HG02759 (cell line): ENCODE measurements around the gene GPR143.
A peak's percentile ranks its signal among the peaks of the same experiment; 100 is the strongest.

Source experiments
- ATAC-seq: cut with Tn5 transposase; IDR thresholded peaks from one replicate; pipeline ENCODE4 v1.9.1; 2021; ENCODE audit warnings: mild to moderate bottlenecking, moderate library complexity; ENCODE audit not compliant: unreplicated experiment

Gene GPR143

DNA sequence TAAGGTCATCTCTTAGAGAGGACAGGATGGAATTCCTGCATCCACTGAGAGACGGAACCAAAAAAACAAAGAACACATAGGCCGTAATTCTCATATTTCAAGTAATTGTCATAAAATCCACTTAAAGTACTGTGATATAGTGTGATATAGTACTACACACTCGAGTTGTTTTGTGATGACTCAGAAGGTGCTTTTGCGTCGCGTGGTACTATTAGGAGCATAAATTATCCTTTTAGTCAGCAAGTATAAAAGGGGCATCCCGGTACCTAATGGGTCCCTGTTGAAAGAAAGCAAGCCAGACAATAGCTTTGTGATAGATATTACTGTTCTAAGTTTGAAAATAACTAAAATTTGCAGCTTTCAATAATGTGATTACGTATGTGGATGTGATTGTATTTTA lies 55.3 kb downstream of the GPR143 start:
- ATAC-seq: no peak

DNA sequence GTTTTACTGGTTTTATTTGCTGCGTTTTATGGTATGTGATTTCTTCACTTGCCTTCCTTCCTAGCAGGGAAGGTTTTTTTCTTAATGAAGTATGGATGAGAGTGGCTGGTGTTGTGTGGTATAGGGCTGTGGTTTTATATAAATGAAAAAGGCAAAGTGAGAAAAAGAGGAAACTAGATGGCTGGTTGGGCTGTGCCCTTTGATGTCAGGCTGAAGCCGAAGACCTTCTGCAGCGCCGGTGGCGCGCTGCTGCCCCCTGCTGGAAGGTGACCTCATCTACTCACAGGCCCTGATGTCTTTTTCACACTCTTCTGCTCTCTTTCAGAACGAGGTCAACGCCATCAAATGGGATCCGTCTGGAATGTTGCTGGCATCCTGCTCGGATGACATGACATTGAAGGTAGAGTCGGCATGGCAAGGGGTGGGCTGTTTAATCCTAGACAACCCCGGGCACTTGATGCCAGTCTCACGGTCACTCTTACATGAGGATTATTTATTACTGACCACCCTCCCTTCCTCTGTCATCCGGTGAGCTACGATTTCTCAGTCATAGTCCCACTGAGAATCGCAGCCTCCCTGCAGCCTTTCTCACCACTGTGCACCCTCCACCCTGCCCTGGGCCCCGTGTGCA lies 56.6 kb downstream of the GPR143 start:
- ATAC-seq: peak; percentile 84

DNA sequence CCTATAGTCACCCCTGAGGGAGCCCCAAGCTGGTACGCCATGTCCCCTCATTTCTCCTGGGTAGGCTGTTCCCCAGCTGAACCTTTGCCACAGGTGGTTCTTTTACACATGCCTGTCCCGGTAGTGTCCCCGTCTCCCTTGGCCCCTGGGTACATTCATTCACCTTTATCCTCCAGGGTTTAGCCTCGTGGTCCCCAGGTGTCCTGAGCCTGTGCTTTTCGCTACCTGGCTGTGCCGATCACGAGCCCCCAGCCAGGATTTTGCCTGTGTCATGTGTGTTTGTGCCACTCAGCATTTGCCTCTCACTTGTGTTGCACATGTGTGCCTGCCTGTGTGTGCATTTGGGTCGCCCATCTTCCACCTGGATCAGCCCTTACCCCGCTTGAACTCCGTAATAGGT lies 57.6 kb downstream of the GPR143 start:
- no peak for ATAC-seq

DNA sequence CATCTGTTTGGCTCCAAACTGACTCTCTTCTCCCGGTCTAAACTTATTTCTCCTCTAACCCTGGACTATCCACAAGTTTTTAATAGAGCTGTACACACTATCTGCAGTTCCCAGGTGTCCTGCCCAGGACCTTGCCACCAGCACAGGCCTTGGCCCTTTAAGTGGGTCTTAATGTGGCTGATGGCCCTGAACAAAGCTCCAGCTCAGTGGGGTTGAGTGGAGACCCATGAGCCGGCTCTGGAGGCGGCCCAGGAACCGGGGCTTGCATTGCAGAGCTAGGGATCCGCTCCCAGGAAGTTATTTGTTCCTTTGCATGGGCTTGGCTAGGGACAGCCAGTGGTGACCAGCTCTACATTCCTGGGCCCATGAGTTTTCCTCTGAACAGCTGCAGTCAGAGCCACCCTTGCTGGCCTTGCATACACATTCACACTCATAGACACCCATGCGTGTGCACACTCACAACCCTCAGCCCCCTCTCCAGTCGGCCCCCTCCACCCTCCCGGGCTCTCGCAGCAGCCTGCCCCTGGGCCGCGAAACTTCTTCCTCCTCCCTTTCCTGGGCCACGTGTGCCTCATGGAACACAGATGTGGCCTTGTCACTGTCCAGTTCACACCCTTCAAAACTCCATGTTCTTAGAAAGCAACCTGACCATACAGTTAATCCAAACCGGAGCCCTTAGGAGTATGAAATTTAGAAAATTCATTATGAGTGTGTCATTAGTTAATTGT lies 58.2 kb downstream of the GPR143 start:
- no peak for ATAC-seq

DNA sequence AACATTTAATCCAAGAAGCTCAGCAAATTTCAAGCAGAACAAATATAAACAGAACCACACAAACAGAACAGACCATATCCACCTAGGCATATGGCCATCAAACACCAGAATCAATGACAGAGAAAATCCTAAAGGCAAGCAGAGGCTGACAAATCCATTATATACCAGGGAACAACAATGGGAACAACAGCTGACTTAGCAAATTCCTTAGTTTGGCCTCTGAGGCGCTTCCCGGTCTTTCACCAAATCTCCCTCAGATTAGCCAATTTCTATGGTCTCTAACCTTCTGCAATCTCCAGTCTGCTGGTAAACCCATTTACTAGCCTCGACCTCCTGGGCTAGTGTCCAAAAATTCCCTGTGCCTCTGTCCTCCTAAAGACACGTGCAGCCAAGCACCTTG lies 59.2 kb downstream of the GPR143 start:
- no peak for ATAC-seq

DNA sequence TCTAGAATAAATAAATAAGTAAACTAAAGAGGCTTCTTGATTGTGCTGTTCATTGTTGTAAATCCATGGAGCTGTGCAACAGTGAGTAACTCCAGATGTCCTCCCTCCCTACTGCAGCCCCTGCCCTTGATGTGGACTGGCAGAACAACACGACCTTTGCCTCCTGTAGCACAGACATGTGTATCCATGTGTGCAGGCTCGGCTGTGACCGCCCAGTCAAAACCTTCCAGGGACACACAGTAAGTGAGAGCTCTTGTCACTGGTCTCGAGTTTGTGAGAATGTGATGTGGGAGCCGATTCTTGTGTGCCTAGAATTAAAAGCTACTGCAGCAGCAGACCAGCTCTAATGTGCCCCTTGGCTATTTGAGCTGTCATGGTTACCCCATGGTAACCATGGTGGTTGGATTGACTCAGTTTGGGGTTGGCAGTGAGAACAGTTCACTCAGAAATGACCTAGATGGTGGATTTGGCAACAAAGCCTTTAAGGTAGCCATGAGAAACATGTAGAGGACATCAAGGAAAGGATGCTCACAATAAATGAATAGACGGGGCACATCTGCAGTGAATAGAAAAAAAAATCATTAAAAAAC lies 60.7 kb downstream of the GPR143 start:
- ATAC-seq: no peak

DNA sequence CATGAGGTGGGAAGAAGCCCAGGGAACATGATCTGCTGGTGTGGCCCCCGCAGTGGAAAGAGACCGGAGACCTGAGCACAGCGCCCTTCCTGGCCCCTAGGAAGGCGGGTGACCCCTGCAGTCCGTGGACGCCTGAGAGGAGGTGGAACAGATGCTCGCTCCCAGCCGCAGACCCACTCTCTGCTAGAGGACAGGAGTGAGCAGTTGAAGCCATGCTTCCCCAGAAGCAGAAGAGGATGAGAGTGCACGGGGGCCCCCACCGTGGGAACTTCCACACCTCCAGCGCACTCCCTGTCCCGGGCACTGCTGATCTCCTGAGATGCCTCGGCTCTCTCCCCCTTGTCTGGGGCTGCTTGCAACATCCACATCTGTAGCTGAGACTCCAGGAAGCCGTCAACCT lies 62.2 kb downstream of the GPR143 start:
- ATAC-seq: no peak

DNA sequence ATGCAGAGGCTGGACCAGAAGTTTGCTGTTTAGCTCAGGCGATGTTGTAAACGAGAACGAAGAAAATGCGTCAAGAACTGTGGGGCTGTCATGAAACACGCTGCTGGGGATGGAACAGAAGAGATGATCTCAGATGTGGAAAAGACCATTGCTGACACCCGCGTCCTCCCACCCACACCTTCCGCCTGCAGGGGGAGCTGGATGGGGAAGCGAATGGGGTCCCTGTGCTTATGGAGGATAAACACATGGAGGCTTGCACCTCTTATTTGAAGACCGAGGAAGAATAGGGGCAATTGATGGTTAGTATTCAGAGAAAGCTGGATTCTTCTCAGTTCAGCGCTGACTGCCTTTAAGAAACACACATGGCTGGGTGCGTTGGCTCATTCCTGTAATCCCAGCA lies 63.9 kb downstream of the GPR143 start:
- ATAC-seq: no peak

DNA sequence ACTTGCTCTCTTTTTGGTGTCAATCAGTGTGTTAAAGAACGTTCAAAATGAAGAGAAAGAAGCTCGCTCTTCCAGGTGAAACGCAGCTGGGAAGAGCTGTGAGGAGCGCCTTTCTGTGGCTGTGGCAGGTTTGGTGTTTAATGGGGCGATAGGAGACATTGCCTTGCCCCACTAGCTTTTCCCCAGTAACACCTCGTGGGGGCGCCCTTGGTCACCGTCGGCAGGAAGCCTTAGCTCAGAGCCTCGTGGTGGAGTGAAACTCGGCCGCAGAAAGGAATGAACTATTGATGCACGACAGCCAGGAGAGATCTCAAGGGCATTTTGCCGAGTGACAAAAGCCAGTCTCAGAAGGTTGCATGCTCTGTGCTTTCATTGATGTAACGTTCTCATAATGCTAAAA lies 65.1 kb downstream of the GPR143 start:
- ATAC-seq: no peak

DNA sequence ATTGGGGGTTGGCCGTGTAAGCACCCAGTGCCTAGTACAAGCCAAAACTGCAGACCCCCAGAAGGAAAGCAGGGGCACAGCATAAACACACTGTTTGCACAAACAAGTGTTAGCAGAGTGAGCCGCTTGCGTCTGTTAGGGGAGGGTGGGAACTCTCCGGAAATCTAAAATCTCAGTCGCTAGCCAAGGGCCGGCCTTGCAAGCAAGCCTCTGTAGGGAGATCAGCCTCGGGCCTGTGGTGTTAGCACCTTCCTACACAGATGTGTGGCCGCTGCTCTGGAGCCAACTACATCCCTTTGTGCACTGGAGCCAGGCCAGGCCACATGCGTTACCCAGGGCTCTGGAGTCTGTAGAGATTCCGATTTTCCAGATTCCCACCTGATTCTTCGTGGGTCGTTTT lies 67.1 kb downstream of the GPR143 start:
- no peak for ATAC-seq

DNA sequence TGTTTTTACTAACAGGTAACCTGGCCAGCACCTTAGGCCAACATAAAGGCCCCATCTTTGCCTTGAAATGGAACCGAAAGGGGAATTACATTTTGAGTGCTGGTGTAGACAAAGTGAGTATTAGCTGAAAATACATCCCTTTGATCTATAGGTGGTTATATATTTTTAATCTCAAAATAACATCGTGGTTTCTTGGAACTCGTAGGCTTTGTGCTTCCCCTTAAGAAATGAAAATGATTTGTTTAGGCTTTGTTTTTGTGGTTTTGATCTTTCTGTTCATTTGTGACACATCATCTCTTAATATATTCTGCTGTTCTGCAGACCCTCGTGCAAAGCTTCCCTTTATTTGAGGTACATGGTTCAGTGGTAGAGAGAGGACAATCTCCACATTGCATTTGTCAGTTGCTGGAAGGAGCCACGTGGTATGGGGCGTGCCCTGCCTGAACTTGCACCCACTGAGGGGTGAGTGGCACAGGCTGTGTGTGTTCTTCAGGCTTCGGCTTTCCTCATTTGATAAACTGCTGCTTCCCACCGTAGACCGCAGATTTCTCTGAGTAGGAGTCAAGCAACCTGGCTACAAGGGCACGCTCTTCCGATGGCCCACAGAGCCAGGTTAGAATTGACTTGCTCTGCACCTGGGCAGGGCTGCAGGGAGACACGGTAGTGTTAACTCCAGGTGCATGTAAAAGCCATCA lies 72.2 kb downstream of the GPR143 start:
- ATAC-seq: no peak

DNA sequence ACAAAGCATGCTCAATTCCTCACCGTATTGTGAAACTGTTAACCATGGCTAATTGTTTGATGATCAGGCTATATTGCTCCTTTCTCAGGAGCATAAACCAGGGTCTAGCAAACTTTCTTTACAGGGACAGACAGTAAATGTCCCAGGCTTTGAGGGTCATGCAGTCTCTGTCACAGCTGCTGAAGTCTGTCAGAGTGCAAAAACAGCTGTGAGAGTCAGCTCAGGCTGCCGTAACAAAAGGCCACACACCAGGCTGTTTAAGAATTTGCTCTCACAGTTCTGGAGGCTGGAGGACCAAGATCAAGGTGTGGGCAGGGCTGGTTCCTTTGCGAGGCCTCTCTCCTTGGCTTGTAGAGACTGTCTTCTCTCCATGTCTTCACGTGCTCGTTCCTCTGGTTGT lies 75.6 kb downstream of the GPR143 start:
- ATAC-seq: no peak

DNA sequence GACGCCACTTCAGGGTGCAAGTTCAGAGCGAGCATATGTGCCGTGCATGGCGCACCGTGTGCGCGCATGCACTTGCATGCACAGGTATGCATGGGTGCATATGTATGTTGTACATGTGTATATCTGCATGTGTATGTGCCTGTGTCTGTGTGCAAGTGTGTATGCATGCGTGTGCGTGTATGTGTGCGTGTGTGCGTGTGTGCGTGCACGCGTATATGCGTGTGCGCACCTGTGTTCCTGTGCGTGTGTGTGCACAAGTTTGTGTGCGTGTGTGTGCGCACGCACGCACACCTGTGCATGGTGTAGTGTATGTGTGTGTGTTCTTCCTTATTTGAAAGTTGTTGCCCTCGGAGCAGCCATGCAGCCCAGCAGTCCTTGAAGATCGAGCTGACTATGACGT lies 76.8 kb downstream of the GPR143 start:
- no peak for ATAC-seq

DNA sequence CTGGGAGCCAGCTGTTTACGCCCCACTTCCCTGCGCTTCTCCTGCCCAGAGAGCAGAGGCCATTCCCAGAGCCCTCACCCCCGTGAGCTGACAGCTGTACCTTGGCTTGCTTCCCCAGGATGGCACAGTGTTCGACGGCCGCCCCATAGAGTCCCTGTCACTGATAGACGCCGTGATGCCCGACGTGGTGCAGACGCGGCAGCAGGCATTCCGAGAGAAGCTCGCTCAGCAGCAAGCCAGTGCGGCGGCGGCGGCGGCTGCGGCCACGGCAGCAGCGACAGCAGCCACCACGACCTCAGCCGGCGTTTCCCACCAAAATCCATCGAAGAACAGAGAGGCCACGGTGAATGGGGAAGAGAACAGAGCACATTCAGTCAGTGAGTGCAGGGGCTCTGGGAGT lies 77.7 kb downstream of the GPR143 start:
- no peak for ATAC-seq

DNA sequence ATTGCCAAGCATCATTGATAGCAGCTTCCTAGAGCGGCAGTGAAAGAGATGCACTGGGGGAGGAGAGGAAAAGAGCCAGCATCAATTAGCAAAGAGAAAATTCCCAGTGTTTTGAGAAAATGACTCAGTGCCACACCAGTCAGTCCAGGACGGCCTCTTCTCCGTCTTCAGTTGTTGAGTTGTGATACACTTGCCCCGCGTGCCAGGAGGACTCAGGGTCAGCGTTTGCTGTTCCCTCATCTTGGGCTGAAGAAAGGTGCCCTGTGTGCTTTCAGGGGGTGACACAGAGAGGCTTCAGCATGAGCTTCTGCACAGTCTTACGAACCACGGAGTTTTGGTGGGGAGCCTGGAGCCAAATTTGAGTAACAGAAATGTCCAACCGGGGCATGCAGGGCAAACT lies 82.3 kb downstream of the GPR143 start:
- no peak for ATAC-seq

DNA sequence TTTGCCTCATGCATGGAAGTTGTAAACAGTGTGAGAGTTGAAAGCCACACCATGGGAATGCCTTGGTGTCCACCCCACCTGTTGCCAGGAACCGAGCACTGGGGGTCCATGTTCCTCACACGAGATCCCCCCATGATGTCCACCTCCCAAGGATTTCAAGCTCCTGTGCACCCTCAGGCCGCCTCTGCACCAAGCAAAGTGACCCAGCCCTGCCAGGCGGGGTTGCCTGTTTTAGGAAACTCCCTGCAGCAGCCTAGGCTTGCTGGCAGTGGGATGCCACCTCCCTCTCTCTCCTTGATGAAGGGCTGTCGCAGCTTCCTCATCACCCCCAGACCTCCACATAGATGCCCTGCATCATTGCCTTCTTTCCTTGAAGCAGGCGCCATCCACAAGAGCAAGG lies 82.8 kb downstream of the GPR143 start:
- ATAC-seq: no peak

DNA sequence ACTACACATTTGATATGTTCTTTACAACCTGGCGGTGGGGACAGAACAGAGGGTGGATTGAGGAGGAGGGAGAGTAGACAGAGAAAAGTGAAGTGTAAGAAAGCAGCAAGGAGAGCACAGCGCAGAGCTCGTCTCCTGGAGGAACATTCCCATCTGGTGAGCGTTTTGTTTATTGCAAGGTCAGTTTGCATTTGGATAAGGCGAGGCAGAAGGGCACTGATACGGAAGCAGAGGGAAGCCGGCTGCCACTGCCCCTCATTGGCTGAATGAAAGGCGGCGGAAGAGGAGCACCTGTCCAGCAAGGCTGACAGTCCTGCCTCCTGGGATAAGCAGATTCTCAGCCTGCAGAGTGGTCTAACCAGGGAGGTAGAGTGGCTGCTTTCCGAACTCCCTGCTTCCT lies 83.2 kb downstream of the GPR143 start:
- no peak for ATAC-seq

DNA sequence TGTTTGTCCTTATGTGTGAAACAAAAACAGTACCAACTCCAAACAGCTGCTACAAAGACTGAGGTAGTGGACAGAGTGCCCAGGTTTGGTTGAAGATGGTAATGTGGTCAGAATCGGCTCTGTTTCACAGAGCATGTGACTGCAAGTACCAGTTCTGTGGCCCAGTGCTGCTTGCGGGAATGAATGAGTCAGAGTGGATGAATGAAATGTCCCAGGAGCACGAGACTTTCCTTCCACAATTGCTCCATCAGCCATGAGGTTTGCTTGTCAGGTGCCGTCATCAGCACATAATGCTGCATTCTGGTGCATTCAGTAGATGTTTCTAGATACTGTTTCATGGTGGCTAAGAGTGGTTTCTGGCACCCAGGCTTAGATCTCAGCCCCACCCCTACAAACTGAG lies 84.2 kb downstream of the GPR143 start:
- no peak for ATAC-seq

DNA sequence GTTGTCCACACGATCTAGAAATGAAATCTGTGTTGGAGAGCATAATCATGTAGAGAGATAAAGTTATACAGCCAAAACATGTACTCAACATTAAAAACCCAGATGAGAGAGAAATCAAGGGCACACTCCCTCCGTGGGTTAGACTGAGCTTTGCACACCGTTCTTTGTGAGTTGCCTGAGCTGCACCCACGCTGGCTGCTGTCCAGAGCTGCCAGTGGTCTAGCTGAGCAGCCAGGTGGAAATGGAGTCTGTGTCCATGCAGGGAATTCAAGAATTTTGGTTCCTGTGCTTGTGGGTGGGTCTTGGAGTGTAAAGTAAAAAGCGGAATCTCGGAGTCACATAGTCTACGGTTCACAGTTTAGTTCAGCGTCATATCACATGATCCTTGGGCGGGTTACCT lies 84.6 kb downstream of the GPR143 start:
- no peak for ATAC-seq

DNA sequence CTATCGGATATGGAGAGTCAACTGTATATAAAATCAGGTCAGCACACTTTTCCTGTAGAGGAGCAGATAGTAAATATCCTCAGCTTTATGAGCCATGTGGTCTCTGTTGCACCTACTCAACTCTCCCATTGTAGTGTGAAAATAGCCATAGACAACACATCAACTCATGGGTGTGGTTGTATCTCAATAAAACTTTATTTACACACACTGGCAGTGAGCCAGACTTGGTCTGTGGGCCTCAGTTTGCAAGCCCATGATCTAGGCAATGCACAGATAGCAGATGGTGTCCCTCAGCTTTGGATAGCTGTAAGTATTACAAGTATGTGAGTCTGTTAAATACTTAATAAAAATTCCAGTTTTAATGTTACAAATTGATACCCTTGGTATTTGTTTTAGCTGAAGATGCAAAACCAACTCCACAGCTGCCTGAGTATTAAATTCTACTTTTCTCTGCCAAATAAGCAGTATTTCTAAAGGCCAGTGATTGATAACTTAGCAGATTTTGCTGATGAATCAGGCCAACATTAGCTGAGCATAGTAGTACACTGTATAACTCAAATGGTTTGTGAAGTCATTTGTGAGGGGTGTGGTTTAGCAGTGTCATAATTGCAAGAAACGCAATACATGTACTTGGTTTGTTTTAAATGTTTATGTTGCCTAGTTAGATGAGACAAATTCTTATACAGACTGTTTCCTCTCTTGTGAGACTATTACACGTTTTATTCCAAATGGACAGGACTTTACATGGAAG lies 87.3 kb downstream of the GPR143 start:
- ATAC-seq: no peak

DNA sequence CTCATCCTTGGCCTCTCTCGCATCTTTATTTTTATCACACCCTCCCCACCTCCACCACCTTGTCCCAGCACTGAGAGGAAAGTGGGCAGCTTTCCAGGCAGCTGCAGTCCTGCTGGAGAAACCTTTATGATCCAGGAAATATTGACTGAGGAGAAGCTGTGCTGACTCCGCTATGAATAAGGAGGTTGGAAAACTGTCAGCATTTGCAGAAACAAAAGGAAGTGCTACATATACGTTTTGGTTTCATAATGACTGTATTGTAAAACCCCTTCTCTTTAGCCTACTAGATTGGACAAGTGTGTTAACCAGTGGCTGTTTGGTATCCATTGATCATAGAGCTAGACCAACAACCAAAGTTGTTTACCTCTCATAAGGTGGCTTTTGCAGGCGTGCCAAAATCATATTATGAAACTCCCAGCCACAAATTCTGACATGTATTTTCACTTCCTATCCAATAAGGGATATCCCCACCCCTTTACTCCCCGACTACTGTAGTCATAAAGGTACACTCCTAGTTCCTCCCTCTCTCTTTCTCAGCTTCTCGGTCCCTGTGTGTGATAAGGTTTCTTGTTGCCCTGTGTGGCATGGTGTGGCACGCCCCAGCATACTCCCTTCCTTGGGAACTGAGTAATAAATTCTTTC lies 88.4 kb downstream of the GPR143 start:
- peak; percentile 97 for ATAC-seq
